ENCODE measurements around the gene IL18BP.

- no peak for TF ChIP-seq EZH2 (IDR thresholded peaks at IDR 0.05; ENCODE audit: borderline replicate concordance, low read depth, low read length, severe bottlenecking)
- TF ChIP-seq, protein P1, sequence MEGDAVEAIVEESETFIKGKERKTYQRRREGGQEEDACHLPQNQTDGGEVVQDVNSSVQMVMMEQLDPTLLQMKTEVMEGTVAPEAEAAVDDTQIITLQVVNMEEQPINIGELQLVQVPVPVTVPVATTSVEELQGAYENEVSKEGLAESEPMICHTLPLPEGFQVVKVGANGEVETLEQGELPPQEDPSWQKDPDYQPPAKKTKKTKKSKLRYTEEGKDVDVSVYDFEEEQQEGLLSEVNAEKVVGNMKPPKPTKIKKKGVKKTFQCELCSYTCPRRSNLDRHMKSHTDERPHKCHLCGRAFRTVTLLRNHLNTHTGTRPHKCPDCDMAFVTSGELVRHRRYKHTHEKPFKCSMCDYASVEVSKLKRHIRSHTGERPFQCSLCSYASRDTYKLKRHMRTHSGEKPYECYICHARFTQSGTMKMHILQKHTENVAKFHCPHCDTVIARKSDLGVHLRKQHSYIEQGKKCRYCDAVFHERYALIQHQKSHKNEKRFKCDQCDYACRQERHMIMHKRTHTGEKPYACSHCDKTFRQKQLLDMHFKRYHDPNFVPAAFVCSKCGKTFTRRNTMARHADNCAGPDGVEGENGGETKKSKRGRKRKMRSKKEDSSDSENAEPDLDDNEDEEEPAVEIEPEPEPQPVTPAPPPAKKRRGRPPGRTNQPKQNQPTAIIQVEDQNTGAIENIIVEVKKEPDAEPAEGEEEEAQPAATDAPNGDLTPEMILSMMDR (IDR thresholded peaks at IDR 0.05; ENCODE audit: borderline replicate concordance, extremely low read depth, low read length, poor library complexity, severe bottlenecking): no peak
Measured at GRCh38 chr11:71979094-71979493, 19.6 kb upstream of the IL18BP start.
